SK-N-SH (cell line): Measurements from ENCODE around the gene STAB1. TPM values are rescaled to one million over a fixed set of nuclear protein-coding genes. Genes with fewer than 3 reads are reported as not detected.

Experiments
- CTCF ChIA-PET: fragments of 300-600, 350-600 bp; formaldehyde crosslinking; extraction: SDS; loops from one replicate; lab custom pipeline; 2021; lab: Yijun Ruan, JAX
- POLR2A ChIA-PET: fragments of 350-600 bp; sonication (Branson Sonifier 250); formaldehyde crosslinking; extraction: SDS; loops from one replicate; lab custom pipeline; 2020; ENCODE audit warnings: antibody characterized with exemption, inconsistent platforms; lab: Yijun Ruan, JAX
- DNase-seq: peaks from one replicate; pipeline ENCODE4 v3.0.0; 2012
- H2AFZ ChIP-seq: fragments of 200-600 bp; sonication (generic); 2 replicates; pipeline ENCODE4 v1.8.1; 2016; ENCODE audit warnings: antibody characterized with exemption, mild to moderate bottlenecking, low read depth
- H3F3A ChIP-seq: fragments of 200-600 bp; sonication (generic); replicated peaks from 2 replicates; pipeline ENCODE3; 2016; ENCODE audit warnings: antibody characterized with exemption, mild to moderate bottlenecking; ENCODE audit not compliant: insufficient read depth
- H3K27ac ChIP-seq, 2 experiments: fragments of 200-500 bp in 1 of 2; fragments of 200-600 bp in 1 of 2; sonication (Bioruptor generic) in 1 of 2; sonication (generic), shearing (Covaris generic) in 1 of 2; 2 replicates each; pipeline versions ENCODE4 v1.5.1 to v1.6.1; 2014 to 2016; ENCODE audit warnings: low read depth in 2 of 2, inconsistent platforms in 1 of 2, low read length in 1 of 2, mild to moderate bottlenecking in 1 of 2, mixed read lengths in 1 of 2
- H3K27me3 ChIP-seq: fragments of 200-600 bp; sonication (generic), shearing (Covaris generic); 2 replicates; pipeline ENCODE4 v1.6.1; 2016; ENCODE audit warnings: mixed run types; ENCODE audit not compliant: insufficient read depth
- H3K36me3 ChIP-seq, 2 experiments: fragments of 200-500 bp in 1 of 2; fragments of 200-600 bp in 1 of 2; sonication (Bioruptor generic) in 1 of 2; sonication (generic) in 1 of 2; replicated peaks in 1 of 2; 2 replicates each; pipeline versions ENCODE3 to v1.5.1; 2014 to 2016; ENCODE audit warnings: low read length in 1 of 2, mild to moderate bottlenecking in 1 of 2; ENCODE audit not compliant: insufficient read depth in 2 of 2, control insufficient read depth in 1 of 2
- H3K4me1 ChIP-seq, 2 experiments: fragments of 200-500 bp in 1 of 2; fragments of 200-600 bp in 1 of 2; sonication (Bioruptor generic) in 1 of 2; sonication (generic), shearing (Covaris generic) in 1 of 2; 2 replicates each; pipeline versions ENCODE4 v1.5.1 to v1.6.1; 2014 to 2016; ENCODE audit warnings: low read depth in 1 of 2, low read length in 1 of 2, mixed run types in 1 of 2; ENCODE audit not compliant: insufficient read depth in 2 of 2, control insufficient read depth in 1 of 2
- H3K4me2 ChIP-seq: fragments of 200-600 bp; sonication (generic), shearing (Covaris generic); 2 replicates; pipeline ENCODE4 v1.6.1; 2017; ENCODE audit warnings: mixed run types
- H3K4me3 ChIP-seq, 2 experiments: fragments of 200-500 bp in 1 of 2; fragments of 200-600 bp in 1 of 2; sonication (Bioruptor generic) in 1 of 2; sonication (generic), shearing (Covaris generic) in 1 of 2; 2 replicates each; pipeline versions ENCODE4 v1.5.1 to v1.8.1; 2014 to 2016; ENCODE audit warnings: low read depth in 2 of 2, inconsistent platforms in 1 of 2, low read length in 1 of 2, mild to moderate bottlenecking in 1 of 2, mixed read lengths in 1 of 2, moderate library complexity in 1 of 2
- H3K79me2 ChIP-seq: fragments of 200-600 bp; sonication (generic); 2 replicates; pipeline ENCODE4 v1.8.1; 2017; ENCODE audit warnings: mild to moderate bottlenecking; ENCODE audit not compliant: insufficient read depth
- H3K9ac ChIP-seq: fragments of 200-600 bp; sonication (generic); 2 replicates; pipeline ENCODE4 v1.6.1; 2017; ENCODE audit warnings: mixed run types
- H3K9me2 ChIP-seq: fragments of 200-600 bp; sonication (generic); 2 replicates; pipeline ENCODE4 v1.6.1; 2017; ENCODE audit warnings: mixed run types
- H3K9me3 ChIP-seq: fragments of 200-600 bp; sonication (generic); 2 replicates; pipeline ENCODE4 v1.6.1; 2017; ENCODE audit warnings: mixed run types, mild to moderate bottlenecking, moderate library complexity
- H4K20me1 ChIP-seq: fragments of 200-600 bp; sonication (generic); 2 replicates; pipeline ENCODE4 v1.6.1; 2017; ENCODE audit warnings: mild to moderate bottlenecking, mixed run types; ENCODE audit not compliant: insufficient read depth
- ELF1 ChIP-seq: IDR thresholded peaks from 2 replicates; pipeline ENCODE4 v1.4.0; 2012
- FOSL2 ChIP-seq: IDR thresholded peaks from 2 replicates; pipeline ENCODE4 v1.4.0; 2012; ENCODE audit warnings: low read depth, mild to moderate bottlenecking, moderate library complexity, borderline replicate concordance
- MXI1 ChIP-seq: IDR thresholded peaks from 2 replicates; pipeline ENCODE4 v1.6.1; 2012; ENCODE audit warnings: mild to moderate bottlenecking, low read depth, low read length, improper control_type of control experiment
- NFIC ChIP-seq: IDR thresholded peaks from 2 replicates; pipeline ENCODE4 v1.4.0; 2012; ENCODE audit warnings: borderline replicate concordance
- SIN3A ChIP-seq: IDR thresholded peaks from 2 replicates; pipeline ENCODE4 v1.6.1; 2012; ENCODE audit warnings: low read depth, mild to moderate bottlenecking, low read length, moderate library complexity, borderline replicate concordance
- SMC3 ChIP-seq: IDR thresholded peaks from 2 replicates; pipeline ENCODE4 v1.6.1; 2012; ENCODE audit warnings: low read depth, low read length, improper control_type of control experiment
- ZBTB33 ChIP-seq: IDR thresholded peaks from 2 replicates; pipeline ENCODE4 v1.4.0; 2012; ENCODE audit warnings: low read depth, borderline replicate concordance
- WGBS: methylation state at CpG from one replicate; pipeline ENCODE4 v1.1.6; 2017; ENCODE audit warnings: low lambda C conversion rate; 5-methylcytosine and 5-hydroxymethylcytosine counted together
- polyA plus RNA-seq, 3 experiments: library from polyadenylated mRNA; depleted of rRNA; stranded (reverse); fragments of >200 nt; gene quantifications; 2 replicates each; pipeline ENCODE4 v1.2.3, GENCODE V29; 2012
- TF ChIP-seq, protein P1 (sequence below): IDR thresholded peaks from 2 replicates; pipeline ENCODE4; 2012
- TF ChIP-seq, protein P2 (sequence below): IDR thresholded peaks from 2 replicates; pipeline ENCODE4 v1.4.0; 2012; ENCODE audit warnings: low read depth, borderline replicate concordance

Gene STAB1
- polyA plus RNA-seq, 1 of the 3 experiments (the other 2 are of a cell fraction), result 0.05 TPM

DNA sequence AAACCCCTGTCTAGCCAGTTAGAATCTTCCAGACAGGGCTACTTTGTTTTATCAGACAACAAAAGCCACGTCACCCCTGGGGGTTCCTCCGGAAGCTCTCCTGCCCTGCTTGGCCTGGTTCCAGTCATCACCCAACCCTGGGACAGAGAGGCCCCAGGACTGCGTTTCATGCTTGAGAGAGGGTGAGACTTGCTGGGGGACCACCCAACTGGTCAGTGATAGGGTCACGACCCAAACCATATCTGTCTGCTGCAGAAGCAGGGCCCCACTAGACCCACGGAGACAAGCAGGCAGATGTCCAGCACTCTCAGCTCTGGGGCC is 37.3 kb downstream of the STAB1 start:
- CTCF ChIA-PET, result interaction anchor here (1.3 to 1.8 kb wide), 2 partner anchors 75 to 120 kb away, joined by 3 to 5 read pairs; no protein-coding TSS in a partner anchor
- H3F3A ChIP-seq, result peaks cover 19% of the 10 kb centered on the region
- peak overlapping the region; percentile 59 to 97 for H3K27ac ChIP-seq
- H3K27me3 ChIP-seq, result no peaks in the 10 kb centered on the region
- H3K4me3 ChIP-seq, result peak overlapping the region; percentile 87 to 92
- H3K79me2 ChIP-seq, result peaks cover 67% of the 10 kb centered on the region
- H3K36me3 ChIP-seq, result peaks cover 12 to 21% of the 10 kb centered on the region in 2 experiments
- H3K9me3 ChIP-seq, result no peaks in the 10 kb centered on the region
- TF ChIP-seq NFIC (peak; percentile 76), ZBTB33 (no peak)
- TF ChIP-seq, all 33 proteins: peak for 1
- 10% methylated on average over 2 of the region's 5 CpGs for WGBS
- H2AFZ ChIP-seq, result no peak overlapping the region
- peaks cover 31 to 71% of the 10 kb centered on the region in 2 experiments for H3K4me1 ChIP-seq
- peak overlapping the region; percentile 87 for H3K9ac ChIP-seq
- peak overlapping the region; percentile 100 for H3K4me2 ChIP-seq
- POLR2A ChIA-PET, result interaction anchor here (1.0 kb wide), 1 partner anchor 8 kb away, joined by 4 read pairs; no protein-coding TSS in a partner anchor
- no peaks in the 10 kb centered on the region for H3K9me2 ChIP-seq
- peaks cover 35% of the 10 kb centered on the region for H4K20me1 ChIP-seq
- peak; percentile 70 for DNase-seq

GRCh38 chr3:52532838-52533622 is 37.9 kb downstream of the STAB1 start:
- Histone ChIP-seq H3K9me2 (no peaks in the 10 kb centered on the region), H3F3A (peaks cover 19% of the 10 kb centered on the region), H3K27me3 (no peaks in the 10 kb centered on the region), H3K4me1 (peaks cover 31 to 71% of the 10 kb centered on the region in 2 experiments), H3K79me2 (peaks cover 72% of the 10 kb centered on the region), H3K4me2 (peak overlapping the region; percentile 100), H3K9ac (peak overlapping the region; percentile 87), H3K9me3 (no peaks in the 10 kb centered on the region), H4K20me1 (peaks cover 40% of the 10 kb centered on the region), H2AFZ (peak overlapping the region; percentile 51; the same call in 1 of the 2 replicates), H3K27ac (peak overlapping the region; percentile 59 to 97), H3K36me3 (peaks cover 7 to 15% of the 10 kb centered on the region in 2 experiments)
- POLR2A ChIA-PET, result interaction anchor here (1.0 kb wide), 1 partner anchor 9 kb away, joined by 4 read pairs; no protein-coding TSS in a partner anchor
- 0% methylated on average over 8 of the region's 78 CpGs for WGBS
- DNase-seq, result peak; percentile 60
- TF ChIP-seq SMC3 (no peak), SIN3A (no peak; the same call in 1 of the 2 replicates), ELF1 (no peak), FOSL2 (no peak), ZBTB33 (no peak), MXI1 (0 out of 2 replicates have a peak, but pooled peaks have one; percentile 5)
- TF ChIP-seq, protein P1, sequence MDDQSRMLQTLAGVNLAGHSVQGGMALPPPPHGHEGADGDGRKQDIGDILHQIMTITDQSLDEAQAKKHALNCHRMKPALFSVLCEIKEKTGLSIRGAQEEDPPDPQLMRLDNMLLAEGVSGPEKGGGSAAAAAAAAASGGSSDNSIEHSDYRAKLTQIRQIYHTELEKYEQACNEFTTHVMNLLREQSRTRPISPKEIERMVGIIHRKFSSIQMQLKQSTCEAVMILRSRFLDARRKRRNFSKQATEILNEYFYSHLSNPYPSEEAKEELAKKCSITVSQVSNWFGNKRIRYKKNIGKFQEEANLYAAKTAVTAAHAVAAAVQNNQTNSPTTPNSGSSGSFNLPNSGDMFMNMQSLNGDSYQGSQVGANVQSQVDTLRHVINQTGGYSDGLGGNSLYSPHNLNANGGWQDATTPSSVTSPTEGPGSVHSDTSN, result no peak
- TF ChIP-seq, protein P2, sequence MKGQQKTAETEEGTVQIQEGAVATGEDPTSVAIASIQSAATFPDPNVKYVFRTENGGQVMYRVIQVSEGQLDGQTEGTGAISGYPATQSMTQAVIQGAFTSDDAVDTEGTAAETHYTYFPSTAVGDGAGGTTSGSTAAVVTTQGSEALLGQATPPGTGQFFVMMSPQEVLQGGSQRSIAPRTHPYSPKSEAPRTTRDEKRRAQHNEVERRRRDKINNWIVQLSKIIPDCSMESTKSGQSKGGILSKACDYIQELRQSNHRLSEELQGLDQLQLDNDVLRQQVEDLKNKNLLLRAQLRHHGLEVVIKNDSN, result no peak
- TF ChIP-seq, all 33 proteins: peak for 1
- peak overlapping the region; percentile 87 to 92 for H3K4me3 ChIP-seq
- CTCF ChIA-PET, result interaction anchor here (1.3 to 1.8 kb wide), 2 partner anchors 75 to 121 kb away, joined by 3 to 5 read pairs; no protein-coding TSS in a partner anchor
